ENCODE data around the gene MED4. TPM values are rescaled to one million over a fixed set of nuclear protein-coding genes. Genes with fewer than 3 reads are reported as not detected.

The MED4 gene
- total and polyA plus RNA-seq, 2 of the 8 experiments (the other 6 are each of a cell fraction or from before 2014, with no cell fraction given), result 25.7 to 48.1 TPM

- TF ChIP-seq, protein P1, sequence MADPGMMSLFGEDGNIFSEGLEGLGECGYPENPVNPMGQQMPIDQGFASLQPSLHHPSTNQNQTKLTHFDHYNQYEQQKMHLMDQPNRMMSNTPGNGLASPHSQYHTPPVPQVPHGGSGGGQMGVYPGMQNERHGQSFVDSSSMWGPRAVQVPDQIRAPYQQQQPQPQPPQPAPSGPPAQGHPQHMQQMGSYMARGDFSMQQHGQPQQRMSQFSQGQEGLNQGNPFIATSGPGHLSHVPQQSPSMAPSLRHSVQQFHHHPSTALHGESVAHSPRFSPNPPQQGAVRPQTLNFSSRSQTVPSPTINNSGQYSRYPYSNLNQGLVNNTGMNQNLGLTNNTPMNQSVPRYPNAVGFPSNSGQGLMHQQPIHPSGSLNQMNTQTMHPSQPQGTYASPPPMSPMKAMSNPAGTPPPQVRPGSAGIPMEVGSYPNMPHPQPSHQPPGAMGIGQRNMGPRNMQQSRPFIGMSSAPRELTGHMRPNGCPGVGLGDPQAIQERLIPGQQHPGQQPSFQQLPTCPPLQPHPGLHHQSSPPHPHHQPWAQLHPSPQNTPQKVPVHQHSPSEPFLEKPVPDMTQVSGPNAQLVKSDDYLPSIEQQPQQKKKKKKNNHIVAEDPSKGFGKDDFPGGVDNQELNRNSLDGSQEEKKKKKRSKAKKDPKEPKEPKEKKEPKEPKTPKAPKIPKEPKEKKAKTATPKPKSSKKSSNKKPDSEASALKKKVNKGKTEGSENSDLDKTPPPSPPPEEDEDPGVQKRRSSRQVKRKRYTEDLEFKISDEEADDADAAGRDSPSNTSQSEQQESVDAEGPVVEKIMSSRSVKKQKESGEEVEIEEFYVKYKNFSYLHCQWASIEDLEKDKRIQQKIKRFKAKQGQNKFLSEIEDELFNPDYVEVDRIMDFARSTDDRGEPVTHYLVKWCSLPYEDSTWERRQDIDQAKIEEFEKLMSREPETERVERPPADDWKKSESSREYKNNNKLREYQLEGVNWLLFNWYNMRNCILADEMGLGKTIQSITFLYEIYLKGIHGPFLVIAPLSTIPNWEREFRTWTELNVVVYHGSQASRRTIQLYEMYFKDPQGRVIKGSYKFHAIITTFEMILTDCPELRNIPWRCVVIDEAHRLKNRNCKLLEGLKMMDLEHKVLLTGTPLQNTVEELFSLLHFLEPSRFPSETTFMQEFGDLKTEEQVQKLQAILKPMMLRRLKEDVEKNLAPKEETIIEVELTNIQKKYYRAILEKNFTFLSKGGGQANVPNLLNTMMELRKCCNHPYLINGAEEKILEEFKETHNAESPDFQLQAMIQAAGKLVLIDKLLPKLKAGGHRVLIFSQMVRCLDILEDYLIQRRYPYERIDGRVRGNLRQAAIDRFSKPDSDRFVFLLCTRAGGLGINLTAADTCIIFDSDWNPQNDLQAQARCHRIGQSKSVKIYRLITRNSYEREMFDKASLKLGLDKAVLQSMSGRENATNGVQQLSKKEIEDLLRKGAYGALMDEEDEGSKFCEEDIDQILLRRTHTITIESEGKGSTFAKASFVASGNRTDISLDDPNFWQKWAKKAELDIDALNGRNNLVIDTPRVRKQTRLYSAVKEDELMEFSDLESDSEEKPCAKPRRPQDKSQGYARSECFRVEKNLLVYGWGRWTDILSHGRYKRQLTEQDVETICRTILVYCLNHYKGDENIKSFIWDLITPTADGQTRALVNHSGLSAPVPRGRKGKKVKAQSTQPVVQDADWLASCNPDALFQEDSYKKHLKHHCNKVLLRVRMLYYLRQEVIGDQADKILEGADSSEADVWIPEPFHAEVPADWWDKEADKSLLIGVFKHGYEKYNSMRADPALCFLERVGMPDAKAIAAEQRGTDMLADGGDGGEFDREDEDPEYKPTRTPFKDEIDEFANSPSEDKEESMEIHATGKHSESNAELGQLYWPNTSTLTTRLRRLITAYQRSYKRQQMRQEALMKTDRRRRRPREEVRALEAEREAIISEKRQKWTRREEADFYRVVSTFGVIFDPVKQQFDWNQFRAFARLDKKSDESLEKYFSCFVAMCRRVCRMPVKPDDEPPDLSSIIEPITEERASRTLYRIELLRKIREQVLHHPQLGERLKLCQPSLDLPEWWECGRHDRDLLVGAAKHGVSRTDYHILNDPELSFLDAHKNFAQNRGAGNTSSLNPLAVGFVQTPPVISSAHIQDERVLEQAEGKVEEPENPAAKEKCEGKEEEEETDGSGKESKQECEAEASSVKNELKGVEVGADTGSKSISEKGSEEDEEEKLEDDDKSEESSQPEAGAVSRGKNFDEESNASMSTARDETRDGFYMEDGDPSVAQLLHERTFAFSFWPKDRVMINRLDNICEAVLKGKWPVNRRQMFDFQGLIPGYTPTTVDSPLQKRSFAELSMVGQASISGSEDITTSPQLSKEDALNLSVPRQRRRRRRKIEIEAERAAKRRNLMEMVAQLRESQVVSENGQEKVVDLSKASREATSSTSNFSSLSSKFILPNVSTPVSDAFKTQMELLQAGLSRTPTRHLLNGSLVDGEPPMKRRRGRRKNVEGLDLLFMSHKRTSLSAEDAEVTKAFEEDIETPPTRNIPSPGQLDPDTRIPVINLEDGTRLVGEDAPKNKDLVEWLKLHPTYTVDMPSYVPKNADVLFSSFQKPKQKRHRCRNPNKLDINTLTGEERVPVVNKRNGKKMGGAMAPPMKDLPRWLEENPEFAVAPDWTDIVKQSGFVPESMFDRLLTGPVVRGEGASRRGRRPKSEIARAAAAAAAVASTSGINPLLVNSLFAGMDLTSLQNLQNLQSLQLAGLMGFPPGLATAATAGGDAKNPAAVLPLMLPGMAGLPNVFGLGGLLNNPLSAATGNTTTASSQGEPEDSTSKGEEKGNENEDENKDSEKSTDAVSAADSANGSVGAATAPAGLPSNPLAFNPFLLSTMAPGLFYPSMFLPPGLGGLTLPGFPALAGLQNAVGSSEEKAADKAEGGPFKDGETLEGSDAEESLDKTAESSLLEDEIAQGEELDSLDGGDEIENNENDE (IDR thresholded peaks at IDR 0.05; ENCODE audit: insufficient replicate concordance, low read length), result no peak
- TF ChIP-seq NANOG (IDR thresholded peaks at IDR 0.05; ENCODE audit: insufficient read depth, low read depth, low read length, poor library complexity, severe bottlenecking) (no peak), KDM5A (IDR thresholded peaks at IDR 0.05; ENCODE audit: low read length) (no peak), POU5F1 (IDR thresholded peaks at IDR 0.05; ENCODE audit: low read depth, low read length) (no peak), ATF3 (IDR thresholded peaks at IDR 0.05; ENCODE audit: insufficient read depth, low read depth, low read length) (no peak)
Measured at GRCh38 chr13:48142436-48142835, 47.5 kb upstream of the MED4 start (continued).
